Nephron (organoid): ENCODE measurements around the gene ACTL10.
"Not testable (repeated sequence)": the region's sequence is repeated elsewhere in the genome, so short reads cannot be mapped to it uniquely, and the experiment has no call there.

Experiments used
- H3K27ac Mint-ChIP-seq, 3 experiments: 2 replicates each; pipeline ENCODE4 v1.8.0; 2020; ENCODE audit warnings: mixed read lengths in 3 of 3, mild to moderate bottlenecking in 2 of 3, moderate library complexity in 1 of 3
- H3K27me3 Mint-ChIP-seq: 2 replicates; pipeline ENCODE4 v1.8.0; 2021; ENCODE audit warnings: low read depth, mild to moderate bottlenecking, moderate library complexity, mixed read lengths
- H3K36me3 Mint-ChIP-seq: 2 replicates; pipeline ENCODE4 v1.8.0; 2020; ENCODE audit warnings: low read depth, mixed read lengths
- H3K4me1 Mint-ChIP-seq: 2 replicates; pipeline ENCODE4 v1.8.0; 2020; ENCODE audit warnings: mixed read lengths
- H3K4me3 Mint-ChIP-seq, 3 experiments: 2 replicates each; pipeline ENCODE4 v1.8.0; 2020; ENCODE audit warnings: mild to moderate bottlenecking in 3 of 3, mixed read lengths in 3 of 3, moderate library complexity in 2 of 3
- H3K9me3 Mint-ChIP-seq: 2 replicates; pipeline ENCODE4 v1.8.0; 2020; ENCODE audit warnings: mixed read lengths
- CTCF ChIP-seq, 3 experiments: fragments of 200-600 bp; sonication (generic); IDR thresholded peaks; one replicate each; pipeline ENCODE4 v1.5.0; 2021; ENCODE audit warnings: antibody characterized with exemption in 3 of 3; ENCODE audit not compliant: unreplicated experiment in 3 of 3

The ACTL10 gene

GRCh38 chr20:33636776-33637175 lies 30.0 kb upstream of the ACTL10 start:
- Mint-ChIP-seq H3K27ac (no peak overlapping the region), H3K27me3 (no peaks in the 10 kb centered on the region), H3K4me3 (no peak overlapping the region), H3K4me1 (no peaks in the 10 kb centered on the region), H3K36me3 (peaks cover 57% of the 10 kb centered on the region), H3K9me3 (no peaks in the 10 kb centered on the region)
- no peak for TF ChIP-seq CTCF (IDR thresholded peaks at IDR 0.05; ENCODE audit: unreplicated experiment in 3 of 3)

GRCh38 chr20:33640287-33640686 lies 26.5 kb upstream of the ACTL10 start:
- Mint-ChIP-seq H3K27ac (no peak overlapping the region), H3K4me3 (no peak overlapping the region), H3K36me3 (peaks cover 67% of the 10 kb centered on the region), H3K9me3 (no peaks in the 10 kb centered on the region), H3K27me3 (no peaks in the 10 kb centered on the region), H3K4me1 (no peaks in the 10 kb centered on the region)
- no peak for TF ChIP-seq CTCF (IDR thresholded peaks at IDR 0.05; ENCODE audit: unreplicated experiment in 3 of 3)

GRCh38 chr20:33644313-33645071 lies 22.3 kb upstream of the ACTL10 start:
- Mint-ChIP-seq H3K27me3 (no peaks in the 10 kb centered on the region), H3K4me1 (peaks cover 14% of the 10 kb centered on the region), H3K27ac (no peak overlapping the region)

GRCh38 chr20:33645072-33645358 lies 21.7 kb upstream of the ACTL10 start:
- Mint-ChIP-seq H3K36me3 (peaks cover 44% of the 10 kb centered on the region), H3K4me3 (no peak overlapping the region), H3K27me3 (no peaks in the 10 kb centered on the region), H3K9me3 (no peaks in the 10 kb centered on the region), H3K27ac (no peak overlapping the region), H3K4me1 (peaks cover 15% of the 10 kb centered on the region)
- no peak for TF ChIP-seq CTCF (IDR thresholded peaks at IDR 0.05; ENCODE audit: unreplicated experiment in 3 of 3)

More at GRCh38 chr20:33644313-33645071, 22.3 kb upstream of the ACTL10 start:
- no peak for TF ChIP-seq CTCF (IDR thresholded peaks at IDR 0.05; ENCODE audit: unreplicated experiment in 3 of 3)
- no peaks in the 10 kb centered on the region for H3K9me3 Mint-ChIP-seq
- H3K36me3 Mint-ChIP-seq: peaks cover 50% of the 10 kb centered on the region
- no peak overlapping the region for H3K4me3 Mint-ChIP-seq

- Mint-ChIP-seq H3K9me3 (no peaks in the 10 kb centered on the region), H3K27me3 (no peaks in the 10 kb centered on the region), H3K27ac (no peak overlapping the region), H3K36me3 (peaks cover 41% of the 10 kb centered on the region), H3K4me3 (no peak overlapping the region), H3K4me1 (peaks cover 15% of the 10 kb centered on the region)
- no peak for TF ChIP-seq CTCF (IDR thresholded peaks at IDR 0.05; ENCODE audit: unreplicated experiment in 3 of 3)
Observed at GRCh38 chr20:33645396-33645795, 21.3 kb upstream of the ACTL10 start.

GRCh38 chr20:33646191-33646590 lies 20.6 kb upstream of the ACTL10 start:
- Mint-ChIP-seq H3K9me3 (no peaks in the 10 kb centered on the region), H3K27ac (no peak overlapping the region)

GRCh38 chr20:33646959-33647602 lies 19.7 kb upstream of the ACTL10 start:
- peaks cover 27% of the 10 kb centered on the region for H3K36me3 Mint-ChIP-seq
- H3K4me3 Mint-ChIP-seq, H3K9me3 Mint-ChIP-seq, H3K27me3 Mint-ChIP-seq, H3K27ac Mint-ChIP-seq: not testable (repeated sequence)
- H3K4me1 Mint-ChIP-seq: peaks cover 15% of the 10 kb centered on the region

More at GRCh38 chr20:33646191-33646590, 20.6 kb upstream of the ACTL10 start:
- peaks cover 15% of the 10 kb centered on the region for H3K4me1 Mint-ChIP-seq
- H3K27me3 Mint-ChIP-seq: no peaks in the 10 kb centered on the region
- H3K4me3 Mint-ChIP-seq: no peak overlapping the region
- H3K36me3 Mint-ChIP-seq: peaks cover 34% of the 10 kb centered on the region
- TF ChIP-seq CTCF (IDR thresholded peaks at IDR 0.05; ENCODE audit: unreplicated experiment in 3 of 3): no peak
